ENCODE data around the gene PACS2.

Gene PACS2

GRCh38 chr14:105314287-105315200 lies at the start of gene PACS2:
TSS of gene PACS2 (plus strand) at chr14:105314748. CDS start at chr14:105314919, 171 bp downstream.
- Histone ChIP-seq H4K20me1 (peaks cover 30 to 38% (median 32%) of the 10 kb centered on the region in 11 experiments; a peak in 21 of 22 replicates), H3K4me2 (peak within 1 kb of the TSS; percentile 94 to 100 (median 99)), H3K9ac (peak within 1 kb of the TSS; percentile 69 to 84 (median 80)), H3K36me3 (no peaks in the 10 kb centered on the region), H3K9me3 (replicated peaks in 1 of 11) (no peaks in the 10 kb centered on the region), H3K27ac (peak within 1 kb of the TSS; percentile 55 to 82 (median 70)), H3K4me1 (peaks cover 41 to 60% (median 56%) of the 10 kb centered on the region in 10 experiments), H3K27me3 (no peaks in the 10 kb centered on the region), H3K4me3 (peak within 1 kb of the TSS; percentile 71 to 84 (median 76))
- no peak for TF ChIP-seq Cebpa-rat (IDR thresholded peaks at IDR 0.05)

- Histone ChIP-seq H3K9me3 (replicated peaks in 1 of 11) (no peaks in the 10 kb centered on the region), H3K27me3 (no peaks in the 10 kb centered on the region), H3K36me3 (peaks cover 7 to 58% (median 27%) of the 10 kb centered on the region in 11 experiments; a peak in 19 of 22 replicates), H3K4me1 (peaks cover 17 to 70% (median 57%) of the 10 kb centered on the region in 10 experiments), H3K9ac (peak overlapping the region in 2 of 11 experiments; percentile 51 to 54; a peak in 4 of 22 replicates), H3K4me2 (peak overlapping the region in 6 of 11 experiments; percentile 67 to 88 (median 80); a peak in 9 of 22 replicates), H4K20me1 (peaks cover 47 to 91% (median 69%) of the 10 kb centered on the region in 11 experiments; a peak in 21 of 22 replicates), H3K4me3 (no peak overlapping the region), H3K27ac (no peak overlapping the region)
- TF ChIP-seq Cebpa-rat (IDR thresholded peaks at IDR 0.05), result no peak
These were observed 46.6 kb upstream of the PACS2 start for GRCh38 chr14:105267820-105268548.

- Histone ChIP-seq H3K4me3 (no peak overlapping the region), H3K4me1 (peaks cover 10 to 70% (median 57%) of the 10 kb centered on the region in 10 experiments; a peak in 19 of 20 replicates), H3K27ac (no peak overlapping the region), H4K20me1 (peaks cover 53 to 93% (median 74%) of the 10 kb centered on the region in 11 experiments; a peak in 21 of 22 replicates), H3K4me2 (peak overlapping the region; percentile 47 to 88 (median 70); a peak in 21 of 22 replicates), H3K9me3 (replicated peaks in 1 of 11) (no peaks in the 10 kb centered on the region), H3K27me3 (no peaks in the 10 kb centered on the region), H3K36me3 (peaks cover 7 to 58% (median 26%) of the 10 kb centered on the region in 11 experiments; a peak in 19 of 22 replicates), H3K9ac (peak overlapping the region in 6 of 11 experiments; percentile 10 to 54 (median 40); a peak in 7 of 22 replicates)
- no peak for TF ChIP-seq Cebpa-rat (IDR thresholded peaks at IDR 0.05)
These were observed 45.7 kb upstream of the PACS2 start for GRCh38 chr14:105268736-105269354.

GRCh38 chr14:105269405-105269804 lies 45.1 kb upstream of the PACS2 start:
- TF ChIP-seq Cebpa-rat (IDR thresholded peaks at IDR 0.05), result no peak
- H4K20me1 ChIP-seq, result peaks cover 59 to 98% (median 79%) of the 10 kb centered on the region in 11 experiments; a peak in 21 of 22 replicates
- 0 out of 22 replicates have a peak overlapping the region, but pooled peaks of 1 of the 11 experiments have one; percentile 6 for H3K27ac ChIP-seq
- H3K4me3 ChIP-seq, result 0 out of 20 replicates have a peak overlapping the region, but pooled peaks of 1 of the 10 experiments have one; percentile 7
- H3K27me3 ChIP-seq, result no peaks in the 10 kb centered on the region
- peaks cover 7 to 53% (median 21%) of the 10 kb centered on the region in 11 experiments; a peak in 17 of 22 replicates for H3K36me3 ChIP-seq
- peak overlapping the region; percentile 47 to 88 (median 70); a peak in 21 of 22 replicates for H3K4me2 ChIP-seq
- peak overlapping the region in 7 of 11 experiments; percentile 10 to 54 (median 42); a peak in 8 of 22 replicates for H3K9ac ChIP-seq
- no peaks in the 10 kb centered on the region for H3K9me3 ChIP-seq (replicated peaks in 1 of 11)
- H3K4me1 ChIP-seq, result peaks cover 10 to 74% (median 63%) of the 10 kb centered on the region in 10 experiments; a peak in 19 of 20 replicates

- no peak for TF ChIP-seq Cebpa-rat (IDR thresholded peaks at IDR 0.05)
These were observed 43.2 kb upstream of the PACS2 start for GRCh38 chr14:105271224-105271890.

GRCh38 chr14:105272623-105273022 lies 41.9 kb upstream of the PACS2 start:
- Histone ChIP-seq H4K20me1 (peaks cover 70 to 87% (median 83%) of the 10 kb centered on the region in 11 experiments), H3K27ac (no peak overlapping the region), H3K4me1 (peaks cover 10 to 86% (median 80%) of the 10 kb centered on the region in 10 experiments; a peak in 19 of 20 replicates), H3K4me2 (peak overlapping the region in 8 of 11 experiments; percentile 3 to 87 (median 62); a peak in 11 of 22 replicates), H3K9me3 (replicated peaks in 1 of 11) (no peaks in the 10 kb centered on the region), H3K4me3 (no peak overlapping the region), H3K27me3 (no peaks in the 10 kb centered on the region), H3K36me3 (peaks cover 3 to 28% (median 15%) of the 10 kb centered on the region in 11 experiments; a peak in 15 of 22 replicates), H3K9ac (no peak overlapping the region; a peak in 2 of 22 replicates)
- no peak for TF ChIP-seq Cebpa-rat (IDR thresholded peaks at IDR 0.05)

More at GRCh38 chr14:105271224-105271890, 43.2 kb upstream of the PACS2 start:
- H3K4me1 ChIP-seq, result peaks cover 10 to 82% (median 76%) of the 10 kb centered on the region in 10 experiments; a peak in 19 of 20 replicates
- H4K20me1 ChIP-seq, result peaks cover 72 to 95% (median 90%) of the 10 kb centered on the region in 11 experiments
- H3K9ac ChIP-seq, result peak overlapping the region in 2 of 11 experiments; percentile 5 to 8; a peak in 2 of 22 replicates
- peak overlapping the region in 9 of 11 experiments; percentile 2 to 88 (median 71); a peak in 16 of 22 replicates for H3K4me2 ChIP-seq
- no peak overlapping the region for H3K4me3 ChIP-seq
- no peak overlapping the region for H3K27ac ChIP-seq
- peaks cover 3 to 39% (median 17%) of the 10 kb centered on the region in 11 experiments; a peak in 15 of 22 replicates for H3K36me3 ChIP-seq
- H3K27me3 ChIP-seq, result no peaks in the 10 kb centered on the region
- no peaks in the 10 kb centered on the region for H3K9me3 ChIP-seq (replicated peaks in 1 of 11)

GRCh38 chr14:105273062-105273461 lies 41.5 kb upstream of the PACS2 start:
- Histone ChIP-seq H3K4me1 (peaks cover 10 to 86% (median 83%) of the 10 kb centered on the region in 10 experiments; a peak in 19 of 20 replicates), H3K27ac (no peak overlapping the region), H3K27me3 (no peaks in the 10 kb centered on the region), H3K36me3 (peaks cover 0 to 24% (median 10%) of the 10 kb centered on the region in 11 experiments; a peak in 14 of 22 replicates), H3K9ac (no peak overlapping the region; a peak in 2 of 22 replicates), H3K4me3 (no peak overlapping the region), H4K20me1 (peaks cover 66 to 87% (median 83%) of the 10 kb centered on the region in 11 experiments), H3K9me3 (replicated peaks in 1 of 11) (no peaks in the 10 kb centered on the region), H3K4me2 (peak overlapping the region in 8 of 11 experiments; percentile 3 to 87 (median 62); a peak in 13 of 22 replicates)
- no peak for TF ChIP-seq Cebpa-rat (IDR thresholded peaks at IDR 0.05)
